HepG2 (cell line): Measurements from ENCODE around the gene THADA. TPM values are rescaled to one million over a fixed set of nuclear protein-coding genes. Genes with fewer than 3 reads are reported as not detected.

ENCODE experiments used
- ELF1 ChIP-seq: sonication (generic); formaldehyde crosslinking; IDR thresholded peaks from 2 replicates; pipeline ENCODE4 v1.4.0; 2020; ENCODE audit warnings: missing genetic modification reagents
- ETV6 ChIP-seq: sonication (generic); formaldehyde crosslinking; conservative IDR thresholded peaks from 2 replicates; pipeline ENCODE4 v1.4.0; 2020; ENCODE audit warnings: missing genetic modification reagents
- KLF16 ChIP-seq, 2 experiments: sonication (generic) in 1 of 2; formaldehyde crosslinking in 1 of 2; IDR thresholded peaks; 2 replicates each; pipeline versions ENCODE4 v1.6.1 to v1.8.0; 2016 to 2023; ENCODE audit warnings: missing genetic modification reagents in 2 of 2, missing compliant biosample characterization in 1 of 2
- MXD1 ChIP-seq: sonication (generic); formaldehyde crosslinking; IDR thresholded peaks from 2 replicates; pipeline ENCODE4 v1.4.0; 2020; ENCODE audit warnings: mild to moderate bottlenecking, missing genetic modification reagents
- NFIC ChIP-seq: IDR thresholded peaks from 2 replicates; pipeline ENCODE4 v1.6.1; 2012; ENCODE audit warnings: mild to moderate bottlenecking, low read length, inconsistent platforms
- PLRG1 ChIP-seq: fragments of 450-650 bp; conservative IDR thresholded peaks from 2 replicates; pipeline ENCODE4 v1.6.1; 2016
- SRSF9 ChIP-seq: fragments of 200-400 bp; formaldehyde crosslinking; IDR thresholded peaks from 2 replicates; pipeline ENCODE4 v1.6.1; 2018; ENCODE audit warnings: borderline replicate concordance, mild to moderate bottlenecking, low read depth, low read length; ENCODE audit not compliant: insufficient read depth, poor library complexity, severe bottlenecking
- THAP11 ChIP-seq: IDR thresholded peaks from 2 replicates; pipeline ENCODE4 v1.6.1; 2016; ENCODE audit warnings: missing biosample characterization, missing genetic modification reagents
- TP53 ChIP-seq: sonication (generic); formaldehyde crosslinking; conservative IDR thresholded peaks from 2 replicates; pipeline ENCODE4 v1.4.0; 2020; ENCODE audit warnings: missing genetic modification reagents
- ZFP36L2 ChIP-seq: sonication (generic); formaldehyde crosslinking; IDR thresholded peaks from 2 replicates; pipeline ENCODE4 v1.4.0; 2020; ENCODE audit warnings: missing genetic modification reagents
- ZNF24 ChIP-seq: fragments of 450-650 bp; IDR thresholded peaks from 2 replicates; pipeline ENCODE4 v1.6.1; 2017; ENCODE audit warnings: antibody characterized with exemption, mild to moderate bottlenecking
- ZNF30 ChIP-seq: sonication (generic); formaldehyde crosslinking; IDR thresholded peaks from 2 replicates; pipeline ENCODE4 v1.5.0; 2020; ENCODE audit warnings: mild to moderate bottlenecking, missing genetic modification reagents
- ZNF407 ChIP-seq: sonication (generic); formaldehyde crosslinking; IDR thresholded peaks from one replicate; pipeline ENCODE4 v1.5.1; 2020; ENCODE audit warnings: mild to moderate bottlenecking, missing genetic modification reagents; ENCODE audit errors: not compliant biosample characterization
- ZNF761 ChIP-seq: sonication (generic); formaldehyde crosslinking; conservative IDR thresholded peaks from 2 replicates; pipeline ENCODE4 v1.4.0; 2020; ENCODE audit warnings: mild to moderate bottlenecking, missing genetic modification reagents
- ZNF850 ChIP-seq: sonication (generic); formaldehyde crosslinking; conservative IDR thresholded peaks from 2 replicates; pipeline ENCODE4 v1.9.0; 2021; ENCODE audit warnings: mild to moderate bottlenecking, missing genetic modification reagents
- polyA plus RNA-seq, 8 experiments: library from polyadenylated mRNA; depleted of rRNA in 3 of 8; stranded (reverse) in 7 of 8; unstranded in 1 of 8; fragments of >200 nt; fragmentation: Illumina TruSeq in 4 of 8; extraction: Trizol in 4 of 8; gene quantifications; 2 replicates each; pipeline versions ENCODE4 v1.2.1 to v1.2.3, GENCODE V29; 2011 to 2016; ENCODE audit warnings: low read depth in 4 of 8, missing spikeins in 1 of 8, mixed read lengths in 1 of 8; ENCODE audit not compliant: insufficient read depth in 1 of 8
- total RNA-seq, 5 experiments: library from RNA; depleted of rRNA; stranded (reverse); fragments of >200 nt; fragmentation: Illumina TruSeq; extraction: Trizol; gene quantifications; 2 replicates each; pipeline ENCODE4 v1.2.3, GENCODE V29; 2016; ENCODE audit warnings: low read depth in 1 of 5
- TF ChIP-seq, protein P1 (sequence below): sonication (generic); formaldehyde crosslinking; IDR thresholded peaks from 2 replicates; pipeline ENCODE4 v1.8.1; 2022; ENCODE audit warnings: mild to moderate bottlenecking, missing genetic modification reagents
- TF ChIP-seq, protein P2 (sequence below): sonication (generic); formaldehyde crosslinking; IDR thresholded peaks from 2 replicates; pipeline ENCODE4 v1.5.0; 2020; ENCODE audit warnings: mild to moderate bottlenecking, missing genetic modification reagents

THADA gene
- total and polyA plus RNA-seq, 2 of the 13 experiments (the other 11 are each of a cell fraction or from before 2014, with no cell fraction given): 12.7 to 21.7 TPM

GRCh38 chr2:43225093-43225787 lies 370.6 kb downstream of the THADA start (continued):
- no peak for TF ChIP-seq SRSF9
- TF ChIP-seq ETV6: 0 out of 2 replicates have a peak, but pooled peaks have one; percentile 37
- TF ChIP-seq MXD1 (CRISPR knock-in tag): no peak; the same call in none of the 2 replicates
- TF ChIP-seq TP53 (CRISPR knock-in tag): no peak
- TF ChIP-seq, protein P1, sequence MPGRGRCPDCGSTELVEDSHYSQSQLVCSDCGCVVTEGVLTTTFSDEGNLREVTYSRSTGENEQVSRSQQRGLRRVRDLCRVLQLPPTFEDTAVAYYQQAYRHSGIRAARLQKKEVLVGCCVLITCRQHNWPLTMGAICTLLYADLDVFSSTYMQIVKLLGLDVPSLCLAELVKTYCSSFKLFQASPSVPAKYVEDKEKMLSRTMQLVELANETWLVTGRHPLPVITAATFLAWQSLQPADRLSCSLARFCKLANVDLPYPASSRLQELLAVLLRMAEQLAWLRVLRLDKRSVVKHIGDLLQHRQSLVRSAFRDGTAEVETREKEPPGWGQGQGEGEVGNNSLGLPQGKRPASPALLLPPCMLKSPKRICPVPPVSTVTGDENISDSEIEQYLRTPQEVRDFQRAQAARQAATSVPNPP (CRISPR knock-in tag): peak; percentile 62; the same call in 1 of the 2 replicates
- TF ChIP-seq ZNF407 (CRISPR knock-in tag): no peak
- no peak for TF ChIP-seq ZNF24
- TF ChIP-seq THAP11: no peak
- TF ChIP-seq ELF1 (CRISPR knock-in tag): no peak
- TF ChIP-seq NFIC: no peak
- TF ChIP-seq PLRG1: no peak
- peak; percentile 25 to 77; a peak in 3 of 4 replicates for TF ChIP-seq KLF16 (CRISPR knock-in tag; IDR thresholded peaks at IDR 0.05)
- TF ChIP-seq ZNF30 (CRISPR knock-in tag): peak; percentile 66; the same call in 1 of the 2 replicates
- TF ChIP-seq, protein P2, sequence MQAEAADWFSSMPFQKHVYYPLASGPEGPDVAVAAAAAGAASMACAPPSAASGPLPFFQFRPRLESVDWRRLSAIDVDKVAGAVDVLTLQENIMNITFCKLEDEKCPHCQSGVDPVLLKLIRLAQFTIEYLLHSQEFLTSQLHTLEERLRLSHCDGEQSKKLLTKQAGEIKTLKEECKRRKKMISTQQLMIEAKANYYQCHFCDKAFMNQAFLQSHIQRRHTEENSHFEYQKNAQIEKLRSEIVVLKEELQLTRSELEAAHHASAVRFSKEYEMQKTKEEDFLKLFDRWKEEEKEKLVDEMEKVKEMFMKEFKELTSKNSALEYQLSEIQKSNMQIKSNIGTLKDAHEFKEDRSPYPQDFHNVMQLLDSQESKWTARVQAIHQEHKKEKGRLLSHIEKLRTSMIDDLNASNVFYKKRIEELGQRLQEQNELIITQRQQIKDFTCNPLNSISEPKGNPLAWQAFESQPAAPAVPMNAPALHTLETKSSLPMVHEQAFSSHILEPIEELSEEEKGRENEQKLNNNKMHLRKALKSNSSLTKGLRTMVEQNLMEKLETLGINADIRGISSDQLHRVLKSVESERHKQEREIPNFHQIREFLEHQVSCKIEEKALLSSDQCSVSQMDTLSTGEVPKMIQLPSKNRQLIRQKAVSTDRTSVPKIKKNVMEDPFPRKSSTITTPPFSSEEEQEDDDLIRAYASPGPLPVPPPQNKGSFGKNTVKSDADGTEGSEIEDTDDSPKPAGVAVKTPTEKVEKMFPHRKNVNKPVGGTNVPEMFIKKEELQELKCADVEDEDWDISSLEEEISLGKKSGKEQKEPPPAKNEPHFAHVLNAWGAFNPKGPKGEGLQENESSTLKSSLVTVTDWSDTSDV: 0 out of 2 replicates have a peak, but pooled peaks have one; percentile 42
- no peak; the same call in 1 of the 2 replicates for TF ChIP-seq ZNF850 (CRISPR knock-in tag)
- TF ChIP-seq ZNF761 (CRISPR knock-in tag): no peak; the same call in 1 of the 2 replicates
- TF ChIP-seq ZFP36L2: no peak
